Epithelial cell of esophagus (primary cell): ENCODE results near the gene SHH.

ENCODE experiments used
- DNase-seq: peaks from one replicate; pipeline ENCODE4 v3.0.0; 2010; ENCODE audit warnings: low read depth
- H3K4me3 ChIP-seq: 2 replicates; pipeline ENCODE4 v1.5.1; 2011; ENCODE audit warnings: mild to moderate bottlenecking, low read length, control low read depth
- TF ChIP-seq, protein P1 (sequence below): IDR thresholded peaks from 2 replicates; pipeline ENCODE4 v1.5.1; 2011; ENCODE audit warnings: low read depth, mild to moderate bottlenecking, low read length, control low read depth, inconsistent platforms; ENCODE audit not compliant: insufficient read depth; ENCODE audit errors: missing control alignments

The SHH gene

GRCh38 chr7:155788616-155789000 lies 23.7 kb downstream of the SHH start:
- no peak for DNase-seq
- TF ChIP-seq, protein P1, sequence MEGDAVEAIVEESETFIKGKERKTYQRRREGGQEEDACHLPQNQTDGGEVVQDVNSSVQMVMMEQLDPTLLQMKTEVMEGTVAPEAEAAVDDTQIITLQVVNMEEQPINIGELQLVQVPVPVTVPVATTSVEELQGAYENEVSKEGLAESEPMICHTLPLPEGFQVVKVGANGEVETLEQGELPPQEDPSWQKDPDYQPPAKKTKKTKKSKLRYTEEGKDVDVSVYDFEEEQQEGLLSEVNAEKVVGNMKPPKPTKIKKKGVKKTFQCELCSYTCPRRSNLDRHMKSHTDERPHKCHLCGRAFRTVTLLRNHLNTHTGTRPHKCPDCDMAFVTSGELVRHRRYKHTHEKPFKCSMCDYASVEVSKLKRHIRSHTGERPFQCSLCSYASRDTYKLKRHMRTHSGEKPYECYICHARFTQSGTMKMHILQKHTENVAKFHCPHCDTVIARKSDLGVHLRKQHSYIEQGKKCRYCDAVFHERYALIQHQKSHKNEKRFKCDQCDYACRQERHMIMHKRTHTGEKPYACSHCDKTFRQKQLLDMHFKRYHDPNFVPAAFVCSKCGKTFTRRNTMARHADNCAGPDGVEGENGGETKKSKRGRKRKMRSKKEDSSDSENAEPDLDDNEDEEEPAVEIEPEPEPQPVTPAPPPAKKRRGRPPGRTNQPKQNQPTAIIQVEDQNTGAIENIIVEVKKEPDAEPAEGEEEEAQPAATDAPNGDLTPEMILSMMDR, result no peak
- H3K4me3 ChIP-seq, result no peak overlapping the region

DNA sequence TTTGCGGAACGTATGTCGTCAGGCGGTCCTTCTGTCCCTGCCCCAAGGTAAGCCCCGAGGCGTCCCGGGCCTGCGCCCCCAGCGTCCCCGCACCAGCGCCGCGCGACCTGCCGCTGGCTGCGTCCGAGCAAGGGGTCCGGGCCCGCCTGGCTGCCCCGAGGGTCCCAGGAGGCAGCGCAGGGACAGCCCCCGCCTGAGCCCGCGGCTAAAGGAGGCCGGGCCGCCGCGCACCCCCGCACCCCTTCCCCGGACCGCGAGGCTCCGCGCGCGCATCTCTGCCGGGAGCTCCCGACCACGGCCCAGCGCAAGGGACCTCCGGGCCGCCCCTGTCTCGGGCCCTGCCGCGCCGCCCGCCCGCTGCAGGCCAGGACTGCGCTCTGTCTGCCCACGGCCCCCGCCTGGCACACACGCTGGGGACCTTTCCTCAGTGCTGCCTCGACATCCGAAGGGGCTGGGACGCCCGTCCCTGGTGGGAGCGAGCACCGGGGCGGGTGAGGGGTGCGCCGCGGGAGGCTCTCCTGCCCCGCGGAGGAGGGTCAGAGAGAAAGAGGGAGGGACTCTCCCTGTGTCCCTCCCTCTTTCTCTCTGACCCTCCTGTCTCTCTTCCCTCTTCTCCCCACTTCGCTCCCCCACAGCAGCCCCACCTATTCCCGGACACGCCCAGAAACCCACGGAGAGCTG lies 25.0 kb downstream of the SHH start:
- no peak for DNase-seq
- peak overlapping the region; percentile 27 for H3K4me3 ChIP-seq
- TF ChIP-seq, protein P1, result no peak

DNA sequence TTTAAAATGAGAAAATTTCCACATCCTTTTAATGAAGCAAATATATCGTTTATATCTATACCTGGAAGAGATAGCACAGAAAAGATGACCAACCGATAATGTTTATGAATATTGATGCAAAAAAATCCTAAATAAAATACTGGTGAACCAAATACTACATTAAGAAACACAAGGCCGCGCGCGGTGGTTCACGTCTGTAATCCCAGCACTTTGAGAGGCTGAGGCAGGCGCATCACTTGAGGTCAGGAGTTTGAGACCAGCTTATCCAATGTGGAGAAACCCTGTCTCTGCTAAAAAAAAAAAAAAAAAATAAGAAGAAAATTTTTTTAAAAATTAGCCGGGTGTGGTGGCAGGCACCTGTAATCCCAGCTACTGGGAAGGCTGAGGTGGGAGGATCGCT lies 25.8 kb downstream of the SHH start:
- DNase-seq, result no peak
- TF ChIP-seq, protein P1, result no peak
- no peak overlapping the region for H3K4me3 ChIP-seq

- H3K4me3 ChIP-seq, result no peak overlapping the region
- DNase-seq, result peak; percentile 14
- TF ChIP-seq, protein P1, result no peak
Measured at GRCh38 chr7:155785536-155785935, 26.7 kb downstream of the SHH start.

- TF ChIP-seq, protein P1, result no peak
- H3K4me3 ChIP-seq, result no peak overlapping the region
- DNase-seq, result no peak
Measured at GRCh38 chr7:155782466-155782865, 29.8 kb downstream of the SHH start.

GRCh38 chr7:155781433-155781832 lies 30.8 kb downstream of the SHH start:
- DNase-seq, result no peak
- H3K4me3 ChIP-seq, result no peak overlapping the region
- TF ChIP-seq, protein P1, result no peak

DNA sequence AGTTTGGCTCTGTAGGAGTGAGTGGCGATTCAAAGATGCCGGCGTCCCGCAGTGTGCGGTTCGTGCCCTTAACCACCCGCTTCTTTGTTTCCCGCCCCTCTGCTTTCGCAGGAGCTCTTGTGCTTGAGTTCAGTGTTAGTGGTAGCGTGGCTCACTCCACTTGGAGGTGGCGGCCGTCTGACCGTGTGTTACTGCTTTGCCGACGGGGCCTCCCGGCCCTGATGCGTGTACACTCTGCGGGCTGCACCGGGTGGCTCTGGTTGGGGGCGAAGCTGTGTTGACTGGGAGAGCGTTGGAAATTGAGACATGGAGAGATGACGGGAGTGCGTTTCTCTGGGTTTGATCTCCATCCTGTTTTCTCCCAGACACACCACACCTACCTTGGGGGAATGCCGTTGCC lies 31.4 kb downstream of the SHH start:
- H3K4me3 ChIP-seq, result no peak overlapping the region
- TF ChIP-seq, protein P1, result no peak
- DNase-seq, result no peak
